HL-60 (cell line): Measurements from ENCODE around the gene PRCD.
A peak's percentile ranks its signal among the peaks of the same experiment; 100 is the strongest.

Experiments used
- DNase-seq, 2 experiments: peaks; one replicate each; pipeline ENCODE4 v3.0.0-alpha.2; 2010 to 2020; ENCODE audit warnings: low read depth in 1 of 2, low spot score in 1 of 2
- H3K27ac ChIP-seq: fragments of 250-450 bp; sonication (Bioruptor Pico); replicated peaks from 2 replicates; pipeline ENCODE4 v1.5.1; 2020; ENCODE audit warnings: mild to moderate bottlenecking, moderate library complexity
- H3K27me3 ChIP-seq: fragments of 250-450 bp; sonication (Bioruptor Pico); 2 replicates; pipeline ENCODE4 v1.5.1; 2021; ENCODE audit warnings: mild to moderate bottlenecking, moderate library complexity; ENCODE audit not compliant: insufficient read depth, poor library complexity, severe bottlenecking
- H3K4me3 ChIP-seq: replicated peaks from 2 replicates; pipeline ENCODE4 v1.5.1; 2011; ENCODE audit warnings: mild to moderate bottlenecking, control low read depth, low read length; ENCODE audit not compliant: insufficient read depth
- CTCF ChIP-seq: IDR thresholded peaks from one replicate; pipeline ENCODE4 v1.5.1; 2011; ENCODE audit warnings: low read length, control low read depth, inconsistent platforms; ENCODE audit not compliant: insufficient read depth
- GABPA ChIP-seq: IDR thresholded peaks from 2 replicates; pipeline ENCODE4 v1.6.1; 2012; ENCODE audit warnings: low read depth
- POLR2AphosphoS5 ChIP-seq: IDR thresholded peaks from 2 replicates; pipeline ENCODE4 v1.6.1; 2012; ENCODE audit warnings: low read depth
- REST ChIP-seq: IDR thresholded peaks from 2 replicates; pipeline ENCODE4 v1.6.1; 2012; ENCODE audit warnings: low read depth; ENCODE audit not compliant: insufficient replicate concordance
- SPI1 ChIP-seq: IDR thresholded peaks from 2 replicates; pipeline ENCODE4 v1.6.1; 2012; ENCODE audit warnings: low read depth, mild to moderate bottlenecking, borderline replicate concordance

Gene PRCD

GRCh38 chr17:76584427-76585032 is 44.7 kb downstream of the PRCD start:
- Histone ChIP-seq H3K4me3 (peak overlapping the region; percentile 50), H3K27me3 (peaks cover 13% of the 10 kb centered on the region), H3K27ac (no peak overlapping the region)
- DNase-seq: no peak
- TF ChIP-seq CTCF (no peak), SPI1 (no peak), REST (no peak), GABPA (no peak), POLR2AphosphoS5 (no peak)

GRCh38 chr17:76585033-76585648 is 45.3 kb downstream of the PRCD start:
- TF ChIP-seq CTCF (no peak), SPI1 (no peak), REST (no peak), POLR2AphosphoS5 (no peak), GABPA (no peak)
- peak overlapping the region; percentile 50 for H3K4me3 ChIP-seq
- no peak overlapping the region for H3K27ac ChIP-seq
- DNase-seq: peak in 1 of 2 experiments; percentile 34
- H3K27me3 ChIP-seq: peaks cover 13% of the 10 kb centered on the region

- Histone ChIP-seq H3K27me3 (peaks cover 13% of the 10 kb centered on the region), H3K4me3 (peak within 1 kb of the TSS; percentile 50), H3K27ac (no peak within 1 kb of the TSS)
- DNase-seq: peak in 1 of 2 experiments; percentile 50
- TF ChIP-seq SPI1: no peak
- TF ChIP-seq POLR2AphosphoS5: no peak
- no peak for TF ChIP-seq CTCF
- TF ChIP-seq GABPA: no peak
- no peak for TF ChIP-seq REST
These were observed 46.1 kb downstream of the PRCD start, which contains the start of gene ST6GALNAC2 for GRCh38 chr17:76585649-76586593. Gene ST6GALNAC2 (minus strand): TSS chr17:76585860. CDS start chr17:76585808, 52 bp downstream.
